ENCODE results near the gene KLF3. TPM values are rescaled to one million over a fixed set of nuclear protein-coding genes. Genes with fewer than 3 reads are reported as not detected.

Gene KLF3
- total and polyA plus RNA-seq, 9 of the 15 experiments (the other 6 are each of a cell fraction or from before 2014, with no cell fraction given) = 9.9 to 47.2 (median 18.1) TPM

DNA sequence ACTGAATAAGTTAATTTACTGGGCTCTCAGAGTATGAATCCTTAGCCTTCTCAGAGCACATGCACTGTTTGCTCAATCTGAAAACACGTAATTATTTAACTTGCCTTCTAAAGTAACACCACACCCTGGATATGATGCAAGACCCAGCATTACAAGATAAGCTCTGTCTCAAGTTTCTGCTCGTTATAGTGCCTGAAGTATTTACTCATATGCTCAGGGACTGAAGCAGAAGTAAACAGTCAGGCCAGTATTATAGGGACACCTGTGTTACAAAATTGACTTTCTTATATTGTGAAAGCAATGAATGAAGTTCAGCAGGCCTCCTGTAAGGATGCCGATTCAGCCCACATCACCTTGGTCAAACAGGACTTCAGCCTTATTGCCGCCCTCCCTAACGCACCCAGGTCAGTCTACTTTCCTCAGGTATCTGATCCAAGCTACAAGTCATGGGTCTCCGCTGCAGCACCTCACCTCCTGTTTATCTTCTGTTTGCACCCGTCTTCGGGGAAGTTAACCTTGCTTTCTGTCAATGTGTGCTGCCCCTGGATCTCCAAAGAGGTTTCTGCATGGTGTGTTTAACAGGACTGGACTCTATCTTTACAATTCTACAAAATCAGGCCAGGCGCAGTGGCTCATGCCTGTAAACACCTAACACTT lies 42.8 kb upstream of the KLF3 start (continued):
- no peak for TF ChIP-seq ZNF695 (CRISPR knock-in tag; IDR thresholded peaks at IDR 0.05)
- TF ChIP-seq TEAD4 (IDR thresholded peaks at IDR 0.05; ENCODE audit: low read length) = peak; percentile 64
- no peak for TF ChIP-seq TEAD4 (CRISPR knock-in tag; IDR thresholded peaks at IDR 0.05; ENCODE audit: borderline replicate concordance)
- TF ChIP-seq, protein P1, sequence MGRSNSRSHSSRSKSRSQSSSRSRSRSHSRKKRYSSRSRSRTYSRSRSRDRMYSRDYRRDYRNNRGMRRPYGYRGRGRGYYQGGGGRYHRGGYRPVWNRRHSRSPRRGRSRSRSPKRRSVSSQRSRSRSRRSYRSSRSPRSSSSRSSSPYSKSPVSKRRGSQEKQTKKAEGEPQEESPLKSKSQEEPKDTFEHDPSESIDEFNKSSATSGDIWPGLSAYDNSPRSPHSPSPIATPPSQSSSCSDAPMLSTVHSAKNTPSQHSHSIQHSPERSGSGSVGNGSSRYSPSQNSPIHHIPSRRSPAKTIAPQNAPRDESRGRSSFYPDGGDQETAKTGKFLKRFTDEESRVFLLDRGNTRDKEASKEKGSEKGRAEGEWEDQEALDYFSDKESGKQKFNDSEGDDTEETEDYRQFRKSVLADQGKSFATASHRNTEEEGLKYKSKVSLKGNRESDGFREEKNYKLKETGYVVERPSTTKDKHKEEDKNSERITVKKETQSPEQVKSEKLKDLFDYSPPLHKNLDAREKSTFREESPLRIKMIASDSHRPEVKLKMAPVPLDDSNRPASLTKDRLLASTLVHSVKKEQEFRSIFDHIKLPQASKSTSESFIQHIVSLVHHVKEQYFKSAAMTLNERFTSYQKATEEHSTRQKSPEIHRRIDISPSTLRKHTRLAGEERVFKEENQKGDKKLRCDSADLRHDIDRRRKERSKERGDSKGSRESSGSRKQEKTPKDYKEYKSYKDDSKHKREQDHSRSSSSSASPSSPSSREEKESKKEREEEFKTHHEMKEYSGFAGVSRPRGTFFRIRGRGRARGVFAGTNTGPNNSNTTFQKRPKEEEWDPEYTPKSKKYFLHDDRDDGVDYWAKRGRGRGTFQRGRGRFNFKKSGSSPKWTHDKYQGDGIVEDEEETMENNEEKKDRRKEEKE (IDR thresholded peaks at IDR 0.05; ENCODE audit: borderline replicate concordance in 1 of 2, control insufficient read depth in 1 of 2, low read depth in 2 of 2, low read length in 1 of 2) = no peak
- TF ChIP-seq, protein P2, sequence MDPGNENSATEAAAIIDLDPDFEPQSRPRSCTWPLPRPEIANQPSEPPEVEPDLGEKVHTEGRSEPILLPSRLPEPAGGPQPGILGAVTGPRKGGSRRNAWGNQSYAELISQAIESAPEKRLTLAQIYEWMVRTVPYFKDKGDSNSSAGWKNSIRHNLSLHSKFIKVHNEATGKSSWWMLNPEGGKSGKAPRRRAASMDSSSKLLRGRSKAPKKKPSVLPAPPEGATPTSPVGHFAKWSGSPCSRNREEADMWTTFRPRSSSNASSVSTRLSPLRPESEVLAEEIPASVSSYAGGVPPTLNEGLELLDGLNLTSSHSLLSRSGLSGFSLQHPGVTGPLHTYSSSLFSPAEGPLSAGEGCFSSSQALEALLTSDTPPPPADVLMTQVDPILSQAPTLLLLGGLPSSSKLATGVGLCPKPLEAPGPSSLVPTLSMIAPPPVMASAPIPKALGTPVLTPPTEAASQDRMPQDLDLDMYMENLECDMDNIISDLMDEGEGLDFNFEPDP (CRISPR knock-in tag; IDR thresholded peaks at IDR 0.05) = no peak
- no peak for TF ChIP-seq ZNF408 (CRISPR knock-in tag; IDR thresholded peaks at IDR 0.05; ENCODE audit: low read depth)
- no peak for TF ChIP-seq EWSR1 (IDR thresholded peaks at IDR 0.05; ENCODE audit: borderline replicate concordance, low read depth, partially characterized antibody)
- TF ChIP-seq NELFE (IDR thresholded peaks at IDR 0.05; ENCODE audit: insufficient read depth, insufficient read length) = no peak
- TF ChIP-seq ETS2 (tag; IDR thresholded peaks at IDR 0.05; ENCODE audit: borderline replicate concordance, poor library complexity, severe bottlenecking) = no peak
- TF ChIP-seq TAF7 (tag; IDR thresholded peaks at IDR 0.05) = no peak
- no peak for TF ChIP-seq ZNF75A (CRISPR knock-in tag; IDR thresholded peaks at IDR 0.05)
- TF ChIP-seq SRSF7 (optimal IDR thresholded peaks at IDR 0.05; ENCODE audit: low read depth, low read length) = no peak
- no peak for TF ChIP-seq RBM25 (IDR thresholded peaks at IDR 0.05; ENCODE audit: low read depth, low read length, severe bottlenecking)
- no peak for TF ChIP-seq SIX5 (IDR thresholded peaks at IDR 0.05; ENCODE audit: borderline replicate concordance in 1 of 2, insufficient read depth in 1 of 2, low read depth in 1 of 2, low read length in 2 of 2)
- TF ChIP-seq SRSF9 (IDR thresholded peaks at IDR 0.05; ENCODE audit: borderline replicate concordance, low read depth, low read length) = no peak
- TF ChIP-seq ZNF212 (CRISPR knock-in tag; IDR thresholded peaks at IDR 0.05) = no peak
- no peak for TF ChIP-seq CCNT2 (IDR thresholded peaks at IDR 0.05; ENCODE audit: borderline replicate concordance, extremely low read depth, insufficient read length, low read depth, low read length)
- TF ChIP-seq FOXK1 (CRISPR knock-in tag; IDR thresholded peaks at IDR 0.05; ENCODE audit: borderline replicate concordance) = no peak
- TF ChIP-seq TAL1 (IDR thresholded peaks at IDR 0.05) = peak; percentile 84
- TF ChIP-seq, protein P3, sequence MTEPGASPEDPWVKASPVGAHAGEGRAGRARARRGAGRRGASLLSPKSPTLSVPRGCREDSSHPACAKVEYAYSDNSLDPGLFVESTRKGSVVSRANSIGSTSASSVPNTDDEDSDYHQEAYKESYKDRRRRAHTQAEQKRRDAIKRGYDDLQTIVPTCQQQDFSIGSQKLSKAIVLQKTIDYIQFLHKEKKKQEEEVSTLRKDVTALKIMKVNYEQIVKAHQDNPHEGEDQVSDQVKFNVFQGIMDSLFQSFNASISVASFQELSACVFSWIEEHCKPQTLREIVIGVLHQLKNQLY (CRISPR knock-in tag; conservative IDR thresholded peaks at IDR 0.05) = no peak

All from K562 (cell line).